ENCODE data around the gene RASSF4.

The RASSF4 gene, protein sequence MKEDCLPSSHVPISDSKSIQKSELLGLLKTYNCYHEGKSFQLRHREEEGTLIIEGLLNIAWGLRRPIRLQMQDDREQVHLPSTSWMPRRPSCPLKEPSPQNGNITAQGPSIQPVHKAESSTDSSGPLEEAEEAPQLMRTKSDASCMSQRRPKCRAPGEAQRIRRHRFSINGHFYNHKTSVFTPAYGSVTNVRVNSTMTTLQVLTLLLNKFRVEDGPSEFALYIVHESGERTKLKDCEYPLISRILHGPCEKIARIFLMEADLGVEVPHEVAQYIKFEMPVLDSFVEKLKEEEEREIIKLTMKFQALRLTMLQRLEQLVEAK

DNA sequence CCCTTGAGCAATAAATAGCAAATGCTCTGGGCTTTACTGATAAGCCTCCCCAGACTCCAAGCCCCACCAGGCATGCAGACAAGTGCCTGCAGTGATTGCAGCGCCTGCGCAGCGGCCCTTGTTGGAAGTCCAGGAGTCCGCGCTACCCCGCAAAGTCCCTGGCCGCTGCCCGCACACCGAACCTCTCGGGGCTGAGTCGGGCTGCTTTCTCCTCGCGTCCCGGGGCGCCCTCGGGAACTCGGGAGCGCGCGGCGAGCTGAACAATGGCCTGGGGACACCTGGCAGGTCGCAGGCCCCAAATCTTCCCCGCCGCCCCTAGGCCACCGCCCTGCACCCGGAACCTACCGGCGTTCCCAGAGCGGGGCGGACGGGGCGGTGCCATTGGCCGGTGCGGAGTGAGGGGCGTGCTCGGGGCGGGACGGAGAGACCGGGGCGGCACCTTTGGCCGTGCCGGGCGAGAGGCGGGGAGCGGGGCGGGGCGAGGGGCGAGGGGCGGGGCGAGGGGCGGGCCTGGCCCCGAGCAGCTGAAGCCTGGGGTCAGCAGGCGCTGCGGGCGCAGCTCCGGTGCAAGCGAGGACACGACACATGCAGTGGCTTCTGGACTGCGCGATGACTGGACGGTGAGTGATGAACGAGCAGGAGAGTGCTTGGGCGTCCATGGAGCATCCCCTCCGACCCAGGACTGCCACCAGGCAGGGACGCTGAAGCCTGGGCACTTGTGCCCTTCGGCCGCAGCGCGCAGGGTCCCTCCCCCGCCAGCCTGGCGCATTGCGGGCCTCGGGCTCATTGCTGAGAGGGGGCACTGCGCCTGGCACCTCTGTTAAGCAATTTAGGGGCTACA, at the start of gene RASSF4:
Gene RASSF4, plus strand, starts transcription at position 556 of the 841 bp plus-strand sequence. CDS start 10,401 bp downstream, outside the sequence.
- FAIRE-seq = no peak

DNA sequence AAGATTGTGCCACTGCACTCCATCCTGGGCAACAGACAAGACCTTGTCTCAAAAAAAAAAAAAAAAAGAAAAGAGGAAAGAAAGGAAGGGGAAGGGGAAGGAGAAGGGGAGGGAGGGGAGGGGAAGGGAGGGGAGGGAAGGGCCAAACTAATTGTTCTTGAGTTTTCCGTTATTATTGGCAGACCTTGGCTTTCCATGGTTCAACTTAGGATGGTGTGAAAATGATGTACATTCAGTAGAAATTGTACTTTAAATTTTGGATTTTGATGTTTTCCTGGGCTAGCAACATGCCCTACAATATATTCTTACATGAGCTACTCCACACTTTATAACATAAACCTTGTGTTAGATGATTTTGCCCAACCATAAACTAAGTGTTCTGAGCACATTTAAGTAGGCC, 49.7 kb upstream of the RASSF4 start:
- no peak for FAIRE-seq

DNA sequence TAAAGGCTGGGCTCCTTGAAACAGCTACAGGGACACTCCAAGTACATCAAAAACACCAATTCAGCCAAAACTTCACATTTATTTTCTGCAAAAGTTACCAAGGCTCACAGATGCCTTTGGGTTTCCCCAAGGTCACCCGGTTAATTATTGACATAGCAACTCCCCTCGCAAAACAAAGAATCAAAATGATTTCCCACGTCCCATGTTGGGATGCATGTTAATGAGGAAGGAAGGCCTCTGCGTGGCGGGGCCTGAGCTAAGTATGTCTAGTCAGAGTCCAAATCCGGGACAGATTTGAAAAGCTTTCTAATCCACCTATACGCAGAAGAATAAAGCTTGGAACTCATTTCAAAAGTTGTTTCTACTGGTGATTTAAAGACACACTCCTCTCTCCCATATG, 49.0 kb upstream of the RASSF4 start:
- FAIRE-seq = no peak

DNA sequence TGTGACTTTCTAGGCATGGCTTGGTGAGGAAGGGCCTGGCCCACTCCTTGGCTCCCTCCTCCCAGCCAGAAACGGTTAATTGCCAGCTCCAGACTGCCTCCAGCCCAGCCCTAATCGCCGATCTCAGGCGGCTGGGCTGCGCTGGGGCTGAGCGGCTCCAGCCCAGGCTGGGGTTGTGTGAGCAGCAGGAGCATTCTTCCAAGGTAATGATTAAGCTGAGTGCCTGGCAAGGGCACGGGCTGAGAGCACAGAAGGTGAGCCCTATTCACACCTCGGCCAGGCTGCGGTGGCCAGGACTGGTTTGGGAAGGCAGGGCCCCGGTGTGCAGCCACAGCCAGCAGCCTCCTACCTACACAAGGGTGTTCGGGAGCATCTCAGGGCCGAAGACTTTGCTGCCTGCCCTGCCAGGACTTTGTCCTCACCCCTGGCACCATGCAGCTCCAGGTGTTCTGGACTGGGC, 48.5 kb upstream of the RASSF4 start, which contains the start of gene TMEM72:
Gene TMEM72, plus strand, starts transcription at position 257 of the 460 bp plus-strand sequence. Its CDS starts 176 bp downstream, at position 433.
- no peak for FAIRE-seq

DNA sequence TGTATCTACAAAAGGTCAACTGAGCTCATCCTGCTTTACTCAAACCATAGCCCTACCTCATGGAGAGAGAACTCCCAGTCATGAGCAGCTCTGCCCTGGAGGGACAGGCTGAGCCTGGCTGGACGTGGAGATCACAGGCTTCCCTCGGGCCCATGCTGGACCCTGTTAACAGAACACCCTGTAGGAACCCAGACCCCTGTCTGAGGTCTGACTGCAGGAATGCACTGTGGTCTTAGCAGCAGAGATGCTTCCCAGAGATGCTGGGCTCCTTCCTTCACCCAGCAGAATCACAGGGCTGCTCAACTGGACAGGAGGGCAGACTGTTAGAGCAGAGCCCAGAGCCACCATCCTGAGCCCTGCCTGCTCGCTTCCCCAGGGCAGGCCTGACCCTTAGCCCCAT, 47.7 kb upstream of the RASSF4 start:
- no peak for FAIRE-seq

DNA sequence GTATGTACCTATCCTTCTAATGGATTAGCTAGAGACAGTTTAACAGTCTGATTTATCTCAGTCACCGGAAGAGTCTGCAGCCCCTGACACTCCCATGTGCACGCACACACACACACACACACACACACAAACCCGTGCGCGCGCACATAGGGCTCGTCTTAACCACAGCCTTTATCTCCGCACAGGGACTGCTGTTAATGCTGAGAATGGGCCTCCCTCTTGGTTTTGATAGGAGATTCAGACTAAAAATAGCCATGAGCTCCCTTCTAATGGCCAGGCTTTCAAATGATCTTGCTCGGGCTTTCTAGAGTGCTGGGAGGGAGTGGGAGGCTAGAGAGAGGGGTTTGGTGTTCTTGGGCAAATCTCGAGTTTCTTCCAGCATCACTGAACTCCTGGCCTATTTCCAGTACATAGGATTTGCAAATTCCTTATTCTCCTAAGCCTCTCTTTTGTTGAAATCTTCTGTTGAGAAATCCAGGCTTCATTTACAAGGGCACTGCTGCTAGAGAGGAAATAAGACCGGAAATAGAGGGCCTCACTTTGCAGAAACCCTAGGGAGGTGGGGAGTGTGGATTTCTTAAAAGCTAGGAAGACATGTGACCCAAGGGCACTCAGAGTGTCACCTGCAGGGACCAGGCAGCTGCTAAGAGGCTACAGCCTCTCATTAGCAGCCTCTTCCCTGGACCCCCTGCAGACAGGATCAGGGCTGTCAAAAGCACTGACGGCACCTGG, 46.1 kb upstream of the RASSF4 start:
- FAIRE-seq = no peak

DNA sequence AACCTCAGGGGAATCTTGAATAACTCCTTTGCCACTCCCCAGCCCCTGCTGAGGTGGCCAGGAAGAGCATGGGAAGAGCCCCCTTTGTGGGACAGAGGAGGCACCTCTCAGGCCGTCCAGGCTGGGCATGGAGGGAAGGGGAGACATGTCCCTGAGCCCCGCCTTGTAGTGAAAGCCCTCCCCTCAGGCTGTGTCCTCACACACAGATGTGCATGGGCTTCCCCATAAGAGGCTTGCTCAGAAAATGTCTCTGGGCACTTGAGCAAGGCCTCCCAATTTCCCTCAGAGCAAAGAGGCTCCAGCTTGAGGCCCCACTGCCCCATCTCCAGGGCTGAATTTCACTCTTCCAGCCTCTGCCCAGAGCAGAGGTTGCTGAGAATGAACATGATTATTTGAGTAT, 44.7 kb upstream of the RASSF4 start:
- FAIRE-seq = no peak

DNA sequence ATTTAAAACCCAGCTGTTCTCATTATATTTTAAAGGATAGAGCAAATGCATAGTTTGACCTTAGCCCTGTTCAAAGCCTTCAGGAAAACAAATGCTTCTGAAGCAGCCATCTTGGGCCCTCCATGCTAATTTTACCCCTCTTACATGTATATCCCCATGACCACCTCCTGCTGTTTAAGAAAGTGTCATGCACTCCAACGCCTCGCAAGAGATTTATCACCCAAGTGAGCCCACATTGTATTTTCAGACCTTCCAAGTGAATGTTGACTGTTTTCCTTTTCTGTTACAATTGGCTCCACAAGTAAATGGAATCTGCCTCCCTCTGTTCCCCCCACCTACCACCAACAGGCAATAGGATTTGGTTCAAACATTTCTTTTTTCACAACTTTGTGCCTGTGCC, 43.2 kb upstream of the RASSF4 start:
- no peak for FAIRE-seq

DNA sequence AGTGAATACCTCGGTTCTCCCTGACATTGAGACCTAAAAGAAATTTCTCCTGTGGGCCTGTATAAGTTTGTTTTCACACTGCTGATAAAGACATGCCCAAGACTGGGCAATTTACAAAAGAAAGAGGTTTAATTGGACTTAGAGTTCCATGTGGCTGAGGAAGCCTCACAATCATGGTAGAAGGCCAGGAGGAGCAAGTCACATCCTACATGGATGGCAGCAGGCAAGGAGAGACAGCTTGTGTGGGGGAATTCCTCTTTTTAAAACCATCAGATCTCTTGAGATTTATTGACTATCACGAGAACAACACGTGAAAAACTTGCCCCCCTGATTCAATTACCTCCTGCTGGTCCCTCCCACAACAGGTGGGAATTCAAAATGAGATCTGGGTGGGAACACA, 41.8 kb upstream of the RASSF4 start:
- FAIRE-seq = no peak

DNA sequence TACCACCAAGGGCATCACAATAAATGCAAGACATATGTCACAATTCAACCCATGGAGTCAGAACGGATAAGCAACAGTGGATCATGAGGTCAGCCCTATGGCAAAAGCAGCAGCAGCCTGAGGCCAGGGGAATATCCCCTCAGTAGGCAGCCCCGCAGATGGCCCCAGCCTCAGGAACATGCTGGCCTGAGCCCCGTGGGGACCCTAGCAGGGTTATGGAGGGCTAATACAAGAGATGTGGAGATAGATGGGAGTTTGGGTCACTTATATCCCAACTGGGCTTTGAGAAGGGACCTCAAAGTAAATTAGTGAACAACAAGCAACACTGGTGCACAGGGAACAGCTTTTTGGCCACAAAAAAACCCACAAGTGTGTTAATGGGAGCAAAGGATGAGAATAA, 39.4 kb upstream of the RASSF4 start:
- no peak for FAIRE-seq

DNA sequence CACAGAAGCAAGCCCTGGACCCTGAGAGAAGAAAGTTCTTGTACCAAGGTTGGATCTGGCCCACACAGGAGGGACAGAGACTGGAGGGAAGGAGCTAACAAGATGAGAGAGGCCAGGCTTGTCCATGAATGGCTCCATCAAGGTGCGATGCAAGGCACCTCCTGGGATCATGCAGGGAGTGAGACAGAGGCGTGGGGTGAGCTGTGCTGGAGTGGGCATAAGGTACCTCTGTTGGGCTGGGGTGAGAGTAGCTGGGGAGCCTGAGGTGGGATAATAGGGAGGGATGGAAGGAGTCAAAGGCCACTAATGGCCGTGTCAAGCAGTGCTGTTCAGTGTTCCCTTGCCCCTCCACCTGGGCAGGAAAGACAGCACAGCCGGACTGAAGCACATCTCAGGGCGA, 38.5 kb upstream of the RASSF4 start:
- FAIRE-seq = no peak

DNA sequence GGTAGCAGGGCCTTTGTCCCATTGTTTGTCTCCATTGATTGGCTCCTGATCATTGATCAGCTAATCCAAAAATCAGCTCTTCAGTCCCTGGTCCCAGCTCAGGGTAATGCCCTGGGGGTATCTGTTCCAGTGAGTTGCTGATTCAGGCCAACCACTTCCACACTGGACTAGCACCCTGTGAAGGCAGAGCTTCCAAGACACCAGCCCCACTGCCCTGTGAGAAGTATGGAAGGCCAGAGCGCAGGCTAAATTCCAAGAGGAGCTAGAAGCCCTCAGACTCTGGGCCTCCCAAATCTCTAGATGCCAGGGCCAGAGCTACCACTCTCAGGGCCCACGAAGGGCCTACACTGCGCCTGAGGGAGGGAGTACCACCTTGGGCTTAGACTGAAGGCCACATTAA, 38.1 kb upstream of the RASSF4 start:
- no peak for FAIRE-seq

DNA sequence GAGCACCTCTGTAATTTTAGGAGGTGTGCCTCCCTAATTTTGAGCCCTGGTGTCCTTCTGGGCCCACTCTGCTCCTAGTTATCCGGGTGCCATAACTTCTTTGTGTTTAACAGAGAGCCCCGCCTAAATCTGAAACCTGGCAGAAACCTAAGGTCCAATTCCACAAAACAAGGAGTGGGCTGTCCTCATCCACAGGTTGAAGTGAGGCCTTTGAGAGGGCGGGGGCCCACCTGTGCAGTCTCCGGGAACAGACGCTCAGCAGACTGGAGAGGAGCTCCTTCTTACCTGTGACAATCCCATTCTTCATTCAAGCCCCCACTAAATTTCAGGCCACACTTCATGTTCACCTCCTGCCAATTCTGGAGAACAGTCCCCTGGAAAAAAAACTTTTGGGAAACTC, 37.6 kb upstream of the RASSF4 start:
- FAIRE-seq = no peak

DNA sequence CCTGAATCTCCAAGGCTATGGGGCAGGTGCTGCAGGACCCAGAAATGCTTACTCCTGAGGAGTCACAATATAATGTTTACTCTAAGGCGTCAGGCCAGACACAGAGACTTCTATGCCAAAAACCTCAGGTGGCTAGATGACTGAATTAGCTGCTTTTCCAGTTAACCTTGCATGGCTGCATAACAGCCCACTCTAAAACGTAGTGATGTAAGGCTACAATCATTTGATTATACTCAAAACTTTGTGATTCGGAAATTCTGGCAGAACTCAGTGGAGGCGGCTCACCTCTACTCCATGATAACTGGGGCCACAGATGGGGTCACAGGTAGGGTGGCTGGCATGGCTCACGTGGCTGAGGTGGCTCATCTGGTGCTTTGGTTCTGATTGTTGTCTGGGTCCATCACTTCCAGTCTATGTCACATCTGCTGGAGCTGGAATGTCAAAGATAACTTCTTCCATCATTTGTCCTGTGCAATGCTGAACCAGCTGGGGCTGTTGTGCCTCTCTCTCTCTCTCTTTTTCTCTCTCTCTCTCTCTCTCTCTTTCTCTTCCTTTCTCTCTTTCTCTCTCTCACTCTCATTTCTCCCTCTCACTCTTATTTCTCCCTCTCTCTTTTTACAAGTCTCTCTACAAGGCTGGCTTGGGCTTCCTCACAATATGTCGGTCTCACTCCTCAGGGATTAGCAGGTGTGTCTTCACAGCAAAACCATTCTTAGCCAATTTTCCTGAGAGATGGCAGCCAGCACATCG, 36.6 kb upstream of the RASSF4 start:
- FAIRE-seq = no peak

DNA sequence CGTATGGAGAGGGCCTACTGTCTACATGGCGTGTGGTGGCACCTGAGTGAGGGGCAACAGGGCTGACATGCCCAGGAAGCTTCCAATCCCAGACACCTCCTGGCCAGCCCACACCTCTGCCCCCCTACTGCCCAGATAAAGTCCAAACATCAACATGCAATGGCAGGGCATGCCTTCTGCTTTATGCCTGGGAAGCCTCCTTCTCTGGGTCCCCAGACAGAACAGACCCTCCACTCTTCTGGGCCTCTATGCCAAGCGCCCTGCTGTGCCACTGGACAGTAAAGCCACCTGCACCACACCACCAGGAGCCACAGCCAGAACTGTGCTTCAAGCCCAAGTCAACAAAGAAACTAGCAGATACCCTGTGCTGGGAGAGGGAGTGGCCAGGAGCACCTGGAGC, 36.0 kb upstream of the RASSF4 start:
- FAIRE-seq = no peak

DNA sequence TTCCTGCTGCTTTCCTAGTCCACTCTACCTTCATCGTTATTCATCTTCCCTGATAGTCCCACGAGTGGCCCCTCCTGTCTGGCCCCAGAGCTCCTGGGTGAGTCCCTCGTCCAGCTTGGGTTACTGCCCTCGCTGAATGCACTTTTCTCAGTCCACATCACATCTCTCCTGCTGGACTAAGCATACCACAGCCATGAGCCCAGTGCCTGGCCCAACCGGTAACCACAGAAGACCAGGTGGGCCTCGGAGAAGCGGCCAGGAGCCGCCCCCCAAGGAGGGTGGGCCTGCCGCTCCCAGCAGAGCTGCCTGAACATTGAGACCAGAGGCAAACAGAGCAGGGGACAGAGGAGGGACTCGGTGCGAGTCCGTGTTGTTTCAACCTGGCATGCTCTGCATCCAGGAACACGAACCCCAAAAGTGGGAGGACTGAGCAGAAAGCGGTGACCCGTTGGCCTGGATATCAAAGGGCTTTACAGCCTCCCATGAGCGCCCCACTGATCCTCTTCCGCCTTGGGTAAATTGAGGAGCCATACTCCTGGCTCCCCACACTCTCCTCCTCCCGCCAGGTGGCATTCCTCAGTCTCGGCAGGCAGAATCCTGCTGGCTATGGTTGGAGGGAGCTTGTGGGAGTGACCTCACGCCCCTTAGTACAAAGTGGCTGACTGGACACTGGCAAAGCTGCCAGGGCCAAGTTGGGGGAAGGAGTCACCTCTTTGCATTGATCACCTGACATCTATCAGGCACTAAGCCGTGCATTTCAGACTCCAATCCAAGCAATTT, 35.2 kb upstream of the RASSF4 start:
- FAIRE-seq = no peak

DNA sequence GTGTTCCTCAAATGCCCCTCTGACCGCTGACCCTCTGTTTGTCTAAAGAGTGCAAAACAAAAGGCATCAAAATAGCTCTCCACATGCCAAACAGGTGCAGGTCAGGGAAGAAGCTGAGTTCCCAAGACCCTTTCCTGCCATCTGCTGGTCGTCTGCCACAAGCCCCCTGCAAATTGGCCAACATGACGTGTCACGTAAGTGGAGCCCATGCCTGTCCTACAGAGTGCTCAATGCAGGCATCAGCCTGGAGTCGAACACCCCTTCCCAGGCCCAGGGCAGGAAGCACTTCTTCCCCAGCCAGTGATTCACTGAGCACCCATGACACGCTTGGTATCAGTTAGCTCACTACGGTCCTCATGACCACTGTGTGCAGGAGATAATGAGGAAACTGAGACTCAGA, 34.4 kb upstream of the RASSF4 start:
- no peak for FAIRE-seq

DNA sequence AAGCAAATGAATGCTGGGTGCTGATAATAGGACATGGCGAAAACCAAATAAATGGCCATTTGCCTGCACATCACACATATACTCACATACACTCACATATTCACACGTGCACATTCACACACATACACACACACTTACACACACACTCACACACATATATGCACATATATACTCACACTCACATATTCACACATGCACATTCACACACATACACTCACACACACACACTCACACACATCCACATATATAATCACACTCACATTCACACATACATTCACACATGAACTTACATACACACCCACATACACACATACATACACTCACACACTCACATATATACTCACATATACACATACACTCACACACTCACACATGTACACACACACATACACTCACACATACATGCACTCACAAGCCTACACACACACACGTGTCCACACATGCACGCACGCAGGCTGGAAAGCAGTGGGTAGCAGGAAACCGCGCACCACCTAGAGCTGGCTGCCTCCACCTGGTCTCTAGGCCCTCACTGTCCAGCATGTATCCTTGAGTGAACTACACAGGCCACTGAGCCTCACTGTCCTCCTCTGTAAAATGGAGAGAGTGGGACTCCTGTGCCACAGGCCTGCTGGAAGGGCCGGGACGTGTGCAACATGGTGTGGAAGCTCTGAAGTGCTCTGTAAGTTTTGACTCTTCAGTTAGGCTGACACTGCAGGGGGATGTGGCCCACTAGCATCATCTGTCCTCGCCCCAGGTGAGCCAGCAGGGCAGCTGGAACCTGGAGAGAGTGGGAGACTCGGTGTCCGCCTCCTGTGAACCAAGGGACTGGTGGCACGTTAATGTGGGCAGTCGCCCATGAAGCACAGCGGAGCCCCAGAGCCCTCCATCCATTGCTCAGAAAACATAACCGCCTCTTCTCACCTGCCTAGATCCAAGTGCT, 33.5 kb upstream of the RASSF4 start:
- no peak for FAIRE-seq

DNA sequence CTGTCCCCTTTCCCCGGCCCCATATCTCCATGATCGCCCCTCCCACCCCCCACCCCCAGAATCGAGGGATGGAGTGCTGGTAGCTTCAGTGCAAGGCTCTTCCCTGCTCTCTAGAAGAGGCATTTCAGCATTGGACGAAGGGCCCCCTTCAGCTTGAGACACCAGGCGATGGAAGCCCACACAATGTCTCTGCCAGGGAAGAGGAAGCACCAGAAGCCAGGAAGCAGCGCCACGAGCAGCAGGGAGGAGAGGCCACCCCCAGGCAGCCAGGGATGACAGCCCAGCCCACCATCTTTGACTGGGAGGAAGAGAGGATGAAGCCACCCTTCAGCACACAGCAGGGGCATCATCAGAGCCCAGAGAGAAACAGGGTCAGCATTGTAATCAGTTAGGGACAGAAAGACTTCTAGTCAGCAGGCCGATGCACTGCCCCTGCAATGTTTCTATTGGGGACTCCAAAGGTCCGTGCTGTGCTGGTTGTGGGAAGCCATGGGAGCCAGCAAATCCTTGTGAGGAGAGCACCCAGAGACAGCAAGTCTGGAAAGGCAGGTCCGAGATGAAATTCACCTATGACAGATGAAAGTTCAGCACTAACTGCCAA, 32.8 kb upstream of the RASSF4 start:
- no peak for FAIRE-seq

DNA sequence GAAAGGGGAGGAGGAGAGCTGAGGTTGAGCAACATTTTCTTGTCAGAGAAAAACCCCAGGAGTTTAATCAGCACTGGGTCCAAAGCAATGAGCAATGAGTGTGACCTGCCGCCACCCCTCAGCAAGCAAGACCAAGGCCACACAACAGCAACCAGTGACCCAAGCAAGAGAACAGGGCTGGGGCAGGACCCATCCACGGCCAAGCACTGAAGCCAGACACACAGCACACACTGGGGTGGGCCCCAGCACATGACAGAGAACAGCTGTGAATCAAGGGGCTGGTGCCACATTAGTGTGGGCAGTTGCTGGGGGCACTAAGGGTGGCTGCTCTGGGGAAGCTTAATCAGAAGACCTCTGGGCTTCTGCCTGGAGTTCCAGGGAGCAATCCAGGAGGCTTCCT, 32.2 kb upstream of the RASSF4 start:
- no peak for FAIRE-seq
